Ascending aorta (tissue), 2 donors: ENCODE data around the gene TIMM21. TPM values are rescaled to one million over a fixed set of nuclear protein-coding genes. Genes with fewer than 3 reads are reported as not detected.
A peak's percentile ranks its signal among the peaks of the same experiment; 100 is the strongest.

Experiments
- DNase-seq, 2 donors: peaks; one replicate each; pipeline ENCODE4 v3.0.0-alpha.2; 2019; ENCODE audit warnings: low spot score in 2 of 2
- H3K27ac ChIP-seq, 2 donors: fragments of 200-600 bp; sonication (generic); one replicate each; pipeline ENCODE4 v1.5.1; 2016 to 2017; ENCODE audit warnings: mild to moderate bottlenecking in 1 of 2
- H3K27me3 ChIP-seq: fragments of 200-600 bp; sonication (generic); one replicate; pipeline ENCODE4 v1.5.1; 2017
- H3K36me3 ChIP-seq, 2 donors: fragments of 200-600 bp; sonication (generic); one replicate each; pipeline ENCODE4 v1.5.1; 2016
- H3K4me1 ChIP-seq, 2 donors: fragments of 200-600 bp; sonication (generic); one replicate each; pipeline ENCODE4 v1.5.1; 2016 to 2017; ENCODE audit warnings: mild to moderate bottlenecking in 1 of 2
- H3K4me3 ChIP-seq, 2 donors: fragments of 200-600 bp; sonication (generic); one replicate each; pipeline ENCODE4 v1.5.1; 2016 to 2017; ENCODE audit warnings: mild to moderate bottlenecking in 1 of 2
- H3K9me3 ChIP-seq, 2 donors: fragments of 200-600 bp; sonication (generic); one replicate each; pipeline ENCODE4 v1.5.1; 2016
- CTCF ChIP-seq, 3 experiments: fragments of 200-600 bp in 2 of 3; fragments of 450-650 bp in 1 of 3; sonication (generic) in 2 of 3; IDR thresholded peaks; one replicate each; pipeline ENCODE4 v1.5.1; 2016 to 2019; ENCODE audit warnings: antibody characterized with exemption in 3 of 3, mild to moderate bottlenecking in 1 of 3, moderate library complexity in 1 of 3
- intact Hi-C: fragments of 100-400 bp; cut with DNase I; formaldehyde crosslinking; loops from one replicate; pipeline ENCODE4 v1.15.1; 2023
- total RNA-seq: library from RNA; depleted of rRNA; stranded (reverse); fragments of >200 nt; gene quantifications from one replicate; pipeline ENCODE4 v1.1.0, GENCODE V29; 2016

Gene TIMM21
- total RNA-seq, 1 donor from 2014 or later = 27.2 TPM

DNA sequence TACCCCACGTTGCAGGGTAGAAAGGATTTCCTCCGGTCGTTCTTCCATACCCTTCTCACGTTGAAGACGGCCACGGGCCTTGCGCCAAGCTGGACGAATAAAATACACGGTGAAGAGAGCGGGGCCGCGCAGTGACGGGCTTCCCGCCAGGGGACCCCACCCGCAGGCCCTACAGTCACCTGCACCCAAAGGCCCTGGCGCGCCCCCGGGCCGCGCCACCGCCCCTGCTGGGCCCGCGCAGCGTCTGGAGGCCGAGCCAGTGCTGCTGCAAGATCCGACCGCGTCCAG lies 888 bp upstream of the TIMM21 start:
- no peak for DNase-seq
- intact Hi-C loops = loop anchor here (2.0 kb wide), 1 partner anchor 451 kb away; no protein-coding TSS in a partner anchor
- Histone ChIP-seq H3K4me1 (peaks cover 4 to 12% of the 10 kb centered on the region in 2 donors), H3K9me3 (no peaks in the 10 kb centered on the region), H3K27ac (peak overlapping the region in 1 of 2 donors; percentile 95), H3K27me3 (no peaks in the 10 kb centered on the region), H3K4me3 (peak overlapping the region; percentile 78 to 90), H3K36me3 (no peaks in the 10 kb centered on the region)
- TF ChIP-seq CTCF (IDR thresholded peaks at IDR 0.05) = no peak

- Histone ChIP-seq H3K36me3 (no peaks in the 10 kb centered on the region), H3K4me1 (peaks cover 4 to 12% of the 10 kb centered on the region in 2 donors), H3K27me3 (no peaks in the 10 kb centered on the region), H3K4me3 (peak overlapping the region; percentile 78 to 90), H3K27ac (peak overlapping the region; percentile 56 to 95), H3K9me3 (no peaks in the 10 kb centered on the region)
- no peak for TF ChIP-seq CTCF (IDR thresholded peaks at IDR 0.05)
- no peak for DNase-seq
- intact Hi-C loops = loop anchor here (1.0 kb wide), 2 partner anchors 144 to 348 kb away; partner anchors contain the start of gene CNDP2
Measured at GRCh38 chr18:74148543-74149070, 284 bp downstream of the TIMM21 start.

DNA sequence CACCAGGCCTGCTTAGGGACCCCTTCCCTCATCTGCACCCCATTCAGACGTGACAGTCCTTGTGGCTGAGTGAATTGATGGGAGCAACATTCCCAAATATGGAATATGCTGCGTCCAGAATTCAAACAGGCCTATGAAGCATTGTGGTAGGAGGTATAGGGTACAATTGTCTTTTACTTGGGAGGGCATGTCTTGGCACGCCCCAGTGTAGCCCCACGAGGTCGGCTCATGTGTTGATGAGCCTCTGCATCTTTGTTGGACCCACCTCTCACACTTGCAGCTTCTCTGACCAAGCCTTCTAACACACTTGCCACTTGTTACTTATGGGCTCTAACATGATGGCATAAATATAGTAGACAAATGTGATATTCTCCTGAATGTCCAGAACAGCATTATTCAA lies 1.6 kb downstream of the TIMM21 start:
- H3K4me3 ChIP-seq = peak overlapping the region in 1 of 2 donors; percentile 78
- H3K36me3 ChIP-seq = peaks cover 5% of the 10 kb centered on the region in 2 donors
- H3K27me3 ChIP-seq = no peaks in the 10 kb centered on the region
- H3K4me1 ChIP-seq = peaks cover 4 to 12% of the 10 kb centered on the region in 2 donors
- DNase-seq = no peak
- TF ChIP-seq CTCF (IDR thresholded peaks at IDR 0.05) = no peak
- H3K27ac ChIP-seq = no peak overlapping the region
- H3K9me3 ChIP-seq = no peaks in the 10 kb centered on the region
- intact Hi-C loops = no loop called here

DNA sequence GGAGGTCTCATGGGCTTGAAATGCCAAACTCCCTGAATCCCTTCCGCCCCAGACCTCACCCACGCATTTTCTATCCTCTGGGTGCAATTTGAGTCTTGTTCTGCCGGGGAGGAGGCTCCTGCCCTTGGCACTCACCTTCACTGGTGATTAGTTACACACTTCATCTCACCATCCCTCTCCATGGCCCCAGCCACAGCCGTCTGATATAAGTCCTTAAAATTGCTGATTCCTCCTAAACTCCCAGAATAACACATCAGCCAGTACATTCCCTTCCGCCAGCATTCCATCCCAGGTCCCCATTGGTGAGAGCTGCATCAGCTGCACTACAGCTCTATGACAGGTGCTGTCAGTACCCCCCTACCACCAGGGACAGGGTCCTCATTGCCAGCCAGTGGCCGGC lies 3.9 kb downstream of the TIMM21 start:
- H3K9me3 ChIP-seq = no peaks in the 10 kb centered on the region
- intact Hi-C loops = no loop called here
- peaks cover 15 to 24% of the 10 kb centered on the region in 2 donors for H3K36me3 ChIP-seq
- DNase-seq = no peak
- no peak for TF ChIP-seq CTCF (IDR thresholded peaks at IDR 0.05)
- H3K4me3 ChIP-seq = no peak overlapping the region
- H3K27me3 ChIP-seq = no peaks in the 10 kb centered on the region
- no peak overlapping the region for H3K27ac ChIP-seq
- H3K4me1 ChIP-seq = peaks cover 4 to 9% of the 10 kb centered on the region in 2 donors

GRCh38 chr18:74152857-74153256 lies 4.5 kb downstream of the TIMM21 start:
- no peaks in the 10 kb centered on the region for H3K9me3 ChIP-seq
- no peak overlapping the region for H3K27ac ChIP-seq
- peaks cover 19 to 28% of the 10 kb centered on the region in 2 donors for H3K36me3 ChIP-seq
- H3K27me3 ChIP-seq = no peaks in the 10 kb centered on the region
- no peak for DNase-seq
- intact Hi-C loops = no loop called here
- TF ChIP-seq CTCF (IDR thresholded peaks at IDR 0.05) = no peak
- H3K4me1 ChIP-seq = peaks cover 4 to 9% of the 10 kb centered on the region in 2 donors
- H3K4me3 ChIP-seq = no peak overlapping the region

DNA sequence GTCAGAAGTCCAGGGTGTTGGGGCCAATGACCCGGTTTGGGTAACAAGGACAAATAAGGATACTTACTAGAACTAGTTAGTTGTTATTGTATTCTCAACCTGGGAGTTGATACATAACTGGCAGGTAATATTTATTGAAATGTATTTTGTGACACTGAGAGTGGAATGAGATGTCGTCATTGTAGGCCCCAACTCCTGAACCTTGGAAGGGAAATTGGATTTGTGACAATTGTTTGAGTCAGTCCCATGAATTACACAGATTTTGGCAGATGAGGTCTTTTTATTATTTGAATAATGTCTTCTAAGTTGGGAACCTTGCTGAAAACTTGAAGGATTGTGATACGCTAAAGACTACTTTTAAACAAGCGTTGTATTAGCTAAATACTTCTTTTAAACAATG lies 5.1 kb downstream of the TIMM21 start:
- no peaks in the 10 kb centered on the region for H3K9me3 ChIP-seq
- H3K27me3 ChIP-seq = no peaks in the 10 kb centered on the region
- no peak overlapping the region for H3K27ac ChIP-seq
- intact Hi-C loops = no loop called here
- H3K36me3 ChIP-seq = peaks cover 25 to 33% of the 10 kb centered on the region in 2 donors
- no peak overlapping the region for H3K4me3 ChIP-seq
- TF ChIP-seq CTCF (IDR thresholded peaks at IDR 0.05) = no peak
- H3K4me1 ChIP-seq = peaks cover 4 to 9% of the 10 kb centered on the region in 2 donors
- DNase-seq = no peak
